OCI-M2 (cell line): ENCODE measurements around the gene CA9.

Experiments used
- DNase-seq: peaks from one replicate; lab custom pipeline; 2025; ENCODE audit not compliant: unreplicated experiment; lab: John Stamatoyannopoulos, UW

CA9 gene

DNA sequence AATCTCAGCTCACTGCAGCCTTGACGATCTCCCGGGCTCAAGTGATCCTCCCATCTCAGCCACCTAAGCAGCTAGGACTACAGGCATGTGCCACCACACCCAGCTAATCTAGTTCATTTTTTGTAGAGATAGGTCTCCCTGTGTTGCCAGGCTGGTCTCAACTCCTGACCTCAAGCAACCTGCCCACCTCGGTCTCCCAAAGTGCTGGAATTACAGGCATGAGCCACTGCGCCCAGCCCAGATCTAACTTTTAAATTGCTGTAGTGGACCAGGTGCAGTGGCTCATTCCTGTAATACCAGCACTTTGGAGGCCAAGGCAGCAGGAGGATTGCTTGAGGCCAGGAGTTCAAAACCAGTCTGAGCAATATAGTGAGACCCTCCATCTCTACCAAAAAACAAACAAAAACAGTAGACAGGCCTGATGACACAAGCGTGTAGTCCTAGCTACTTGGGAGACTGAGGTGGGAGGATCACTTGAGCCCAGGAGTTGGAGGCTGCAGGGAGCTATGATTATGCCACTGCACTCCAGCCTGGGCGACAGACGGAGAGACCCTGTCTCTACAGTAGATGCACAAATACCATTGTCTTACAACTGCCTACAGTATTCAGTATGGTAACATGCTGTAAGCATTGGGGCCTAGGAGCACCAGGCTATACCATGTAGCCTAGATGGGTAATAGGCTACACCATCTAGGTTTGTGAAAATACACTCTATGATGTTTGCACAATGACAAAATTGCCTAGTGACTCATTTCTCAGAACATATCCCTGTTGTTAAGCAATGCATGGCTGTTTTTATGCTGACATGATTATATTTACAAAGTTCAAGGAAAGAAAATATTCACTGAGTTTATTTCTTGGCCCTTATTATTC, 21.5 kb upstream of the CA9 start:
- no peak for DNase-seq

DNA sequence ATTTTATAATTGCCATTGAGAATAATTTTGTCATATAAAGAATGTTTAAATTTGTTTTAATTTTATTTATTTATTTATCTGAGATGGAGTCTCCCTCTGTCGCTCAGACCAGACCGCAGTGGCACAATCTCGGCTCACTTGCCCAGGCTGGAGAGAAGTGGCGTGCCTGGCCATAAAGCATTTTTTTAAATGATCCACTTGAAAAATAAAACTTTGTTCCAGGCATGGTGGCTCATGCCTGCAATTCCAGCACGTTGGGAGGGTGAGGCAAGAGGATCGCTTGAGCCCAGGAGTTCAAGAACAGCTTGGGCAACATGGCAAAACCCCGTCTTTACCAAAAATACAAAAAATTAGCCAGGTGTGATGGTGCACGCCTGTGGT, 20.9 kb upstream of the CA9 start:
- no peak for DNase-seq

DNA sequence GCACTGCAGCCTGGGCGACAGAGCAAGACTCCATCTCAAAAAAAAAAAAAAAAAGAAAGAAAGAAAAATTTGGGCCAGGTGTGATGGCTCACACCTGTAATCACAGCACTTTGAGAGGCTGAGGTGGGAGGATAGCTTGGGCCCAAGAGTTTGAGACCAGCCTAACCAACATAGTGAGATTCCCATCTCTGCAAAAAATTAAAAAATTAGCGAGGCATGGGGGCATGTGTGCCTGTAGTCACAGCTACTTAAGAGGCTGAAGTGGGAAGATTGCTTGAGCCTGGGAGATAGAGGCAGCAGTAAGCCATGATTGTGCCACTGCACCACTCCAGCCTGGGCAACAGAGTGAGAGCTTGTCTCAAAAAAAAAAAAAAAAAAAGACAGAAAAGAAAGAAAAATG, 20.1 kb upstream of the CA9 start:
- DNase-seq = no peak

DNA sequence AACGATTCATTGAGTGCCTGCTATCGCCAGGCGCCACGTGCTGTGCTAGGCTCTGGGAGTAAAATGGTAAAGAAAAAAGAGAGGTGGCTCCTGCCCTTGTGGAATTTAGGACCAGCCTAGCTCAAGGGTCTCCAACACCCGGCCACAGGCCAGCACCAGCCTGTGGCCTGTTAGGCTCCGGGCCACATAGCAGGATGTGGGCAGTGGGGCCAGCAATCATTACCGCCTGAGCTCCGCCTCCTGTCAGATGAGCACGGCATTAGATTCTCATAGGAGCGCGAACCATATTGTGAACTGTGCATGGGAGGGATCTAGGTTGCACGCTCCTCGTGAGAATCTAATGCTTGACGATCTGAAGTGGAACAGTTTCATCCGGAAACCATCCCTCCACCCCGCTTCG, 17.4 kb upstream of the CA9 start:
- no peak for DNase-seq

DNA sequence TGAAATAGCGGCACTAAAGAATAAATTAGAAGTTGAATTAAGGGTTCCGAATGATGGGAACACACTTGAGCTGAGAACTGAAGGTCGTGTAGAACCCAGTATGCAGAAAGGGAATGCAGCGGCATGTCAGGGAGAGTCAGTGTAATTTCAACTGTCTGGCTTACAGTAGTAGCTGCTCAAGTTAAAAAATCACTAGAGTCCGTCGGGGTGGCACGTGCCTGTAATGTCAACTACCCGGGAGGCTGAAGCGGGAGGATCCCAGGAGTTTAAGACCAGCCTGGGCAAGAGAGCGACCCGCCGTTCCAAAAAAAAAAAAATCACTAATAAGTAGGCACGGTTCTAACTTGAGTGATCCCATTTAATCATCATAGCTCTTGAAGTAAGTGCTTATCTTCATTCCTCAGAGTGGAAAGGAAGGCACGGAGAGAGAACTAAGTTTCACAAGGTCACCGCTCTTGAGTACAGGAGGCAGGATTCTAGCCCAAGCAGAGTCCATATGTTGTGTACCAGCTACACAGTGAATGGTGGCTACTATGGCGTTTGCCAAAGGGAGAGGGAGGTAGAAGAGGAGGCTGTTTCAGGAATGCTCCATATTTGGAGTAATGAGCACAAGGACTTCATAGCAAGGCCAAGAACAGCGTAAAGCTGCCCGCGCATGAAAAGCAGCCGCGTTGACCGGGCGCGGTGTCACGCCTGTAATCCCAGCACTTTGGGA, 16.7 kb upstream of the CA9 start:
- no peak for DNase-seq

DNA sequence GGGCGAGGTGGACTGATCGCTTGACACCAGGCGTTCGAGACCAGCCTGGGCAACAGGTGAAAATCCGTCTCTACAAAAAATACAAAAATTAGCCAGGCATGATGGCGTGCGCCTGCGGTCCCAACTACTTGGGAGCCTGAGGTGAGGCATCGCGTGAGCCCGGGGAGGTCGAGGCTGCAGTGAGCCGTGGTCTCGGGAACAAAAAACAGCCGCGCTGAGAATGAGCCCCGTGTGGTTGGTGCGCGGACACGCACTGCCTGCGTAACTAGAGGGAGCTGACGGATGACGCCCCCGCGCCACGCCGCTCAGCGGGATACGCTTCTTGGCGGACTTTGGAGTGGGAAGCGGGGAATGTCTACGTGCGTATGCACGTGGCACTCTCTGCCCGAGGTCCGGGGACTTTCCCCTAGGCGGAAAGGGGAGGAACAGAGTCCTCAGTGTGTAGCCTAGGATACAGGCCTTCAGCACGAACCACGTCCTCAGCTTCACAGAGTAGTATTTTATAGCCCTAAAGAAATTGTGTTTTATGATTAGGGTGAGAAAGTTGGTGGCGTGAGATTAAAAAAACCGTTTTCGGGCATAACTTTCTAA, 16.1 kb upstream of the CA9 start, which contains the start of gene RMRP:
TSS of gene RMRP (minus strand) at position 474 of the 591 bp plus-strand sequence.
- peak; percentile 84 for DNase-seq

DNA sequence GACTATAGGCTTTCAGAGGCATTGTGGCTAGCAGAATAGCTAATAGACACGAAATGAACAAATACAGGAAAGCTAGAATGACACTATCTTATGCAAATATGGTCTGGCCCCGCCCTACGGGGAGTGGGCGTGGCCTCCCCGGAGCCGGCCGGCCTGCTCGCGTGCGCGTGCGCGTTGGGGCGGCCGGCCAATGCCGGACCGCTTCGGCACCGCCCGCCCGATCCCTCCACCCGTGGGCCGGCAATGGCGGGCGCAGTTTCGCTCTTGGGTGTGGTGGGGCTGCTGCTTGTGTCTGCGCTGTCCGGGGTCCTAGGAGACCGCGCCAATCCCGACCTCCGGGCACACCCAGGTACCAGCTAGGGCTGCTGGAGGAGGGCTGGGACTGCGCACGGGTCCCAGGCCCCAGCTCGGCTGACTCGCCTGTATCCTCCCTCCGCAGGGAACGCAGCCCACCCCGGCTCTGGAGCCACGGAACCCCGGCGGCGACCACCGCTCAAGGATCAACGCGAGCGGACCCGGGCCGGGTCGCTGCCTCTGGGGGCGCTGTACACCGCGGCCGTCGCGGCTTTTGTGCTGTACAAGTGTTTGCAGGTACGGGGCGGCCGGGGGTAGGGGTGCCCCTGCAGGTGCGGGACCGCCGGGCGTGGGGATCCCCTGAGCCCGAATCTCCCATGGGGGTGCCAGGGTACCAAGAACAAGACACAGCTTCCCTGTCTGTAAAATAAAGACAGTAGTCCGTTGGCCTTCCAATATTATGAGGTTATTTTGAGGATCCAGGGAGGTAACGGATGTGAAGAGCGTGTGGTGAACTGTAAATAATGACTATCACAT, 15.4 kb upstream of the CA9 start, which contains the start of gene CCDC107:
TSS of gene CCDC107 (plus strand) at position 156 of the 831 bp plus-strand sequence. CDS start at position 244, 88 bp downstream.
- DNase-seq = peak; percentile 84

DNA sequence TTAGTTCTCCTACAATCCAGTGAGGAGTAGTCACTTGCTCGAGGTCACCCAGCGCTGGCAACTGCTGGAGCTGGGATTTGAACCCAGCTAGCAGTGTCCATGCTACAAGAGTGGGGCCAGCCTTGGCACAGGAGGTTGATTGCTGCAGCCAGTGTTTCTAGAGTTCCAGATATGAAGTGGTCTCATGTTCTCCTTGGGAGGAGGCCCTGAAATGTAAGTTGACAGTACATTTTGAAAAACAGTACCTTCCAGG, 14.8 kb upstream of the CA9 start:
- peak; percentile 4 for DNase-seq

DNA sequence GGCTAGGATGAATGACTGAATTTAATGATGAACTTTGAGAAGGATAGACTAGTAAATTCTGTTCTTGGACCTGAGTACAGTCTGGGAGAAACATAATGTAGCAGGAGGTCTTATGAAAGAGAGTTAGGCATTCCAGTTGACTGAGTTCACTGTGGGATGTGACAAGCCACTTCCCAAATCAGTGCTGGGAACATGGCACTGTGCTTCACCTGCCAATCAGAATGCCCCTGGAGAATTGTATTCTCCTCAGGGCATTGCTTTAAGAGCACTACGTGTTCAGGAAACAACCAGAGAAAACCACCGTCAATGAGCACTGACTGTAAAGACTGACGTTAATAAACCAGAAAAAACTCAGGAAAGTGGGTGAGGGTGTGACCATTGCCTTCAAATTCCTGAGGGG, 14.4 kb upstream of the CA9 start:
- DNase-seq = no peak

DNA sequence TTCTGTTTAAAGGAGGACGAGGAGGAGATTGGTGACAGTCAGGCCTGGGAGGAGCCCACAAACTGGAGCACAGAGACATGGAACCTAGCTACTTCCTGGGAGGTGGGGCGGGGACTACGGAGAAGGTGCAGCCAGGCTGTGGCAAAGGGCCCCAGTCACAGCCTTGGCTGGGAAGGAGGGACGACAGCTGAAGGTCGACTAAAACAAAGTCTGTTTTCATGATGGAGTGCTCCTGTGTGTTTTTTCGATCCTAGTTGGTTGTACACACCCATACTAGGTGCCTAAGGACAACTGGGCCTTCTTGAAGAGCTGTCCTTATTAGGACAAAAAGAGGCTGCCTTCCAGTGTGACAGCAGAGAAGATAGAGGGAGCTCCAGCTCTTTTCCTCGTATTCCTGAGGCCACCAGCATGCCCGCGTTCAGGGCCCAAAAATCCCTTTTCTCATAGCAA, 12.7 kb upstream of the CA9 start:
- DNase-seq = no peak

DNA sequence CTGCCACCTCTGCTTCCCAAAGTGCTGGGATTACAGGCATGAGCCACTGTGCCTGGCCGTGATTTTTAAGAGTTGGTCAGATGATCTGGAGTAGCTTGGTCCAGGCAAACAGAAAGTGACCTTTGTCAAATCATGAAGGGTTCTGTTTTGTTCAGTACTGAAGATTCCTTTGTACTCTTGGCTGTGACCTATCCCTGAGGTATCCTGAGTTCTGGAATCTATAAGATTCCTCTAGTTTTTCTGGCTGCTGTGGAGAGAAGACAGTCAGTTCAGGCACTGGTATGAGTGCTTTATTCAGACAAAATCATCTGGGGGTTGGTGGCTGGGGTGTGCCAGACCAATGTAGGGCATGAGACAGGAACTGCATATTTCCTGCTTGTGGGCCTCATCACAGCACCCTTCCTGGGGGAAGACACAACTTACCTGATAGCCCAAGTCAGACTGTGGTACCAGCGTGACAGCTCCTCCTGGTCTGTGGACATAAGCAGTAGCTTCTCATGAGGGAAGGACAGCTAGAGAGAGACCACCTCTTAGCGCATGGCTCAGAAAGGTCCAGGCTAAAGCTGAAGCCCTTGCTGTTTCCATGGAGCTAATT, 11.9 kb upstream of the CA9 start:
- DNase-seq = no peak

DNA sequence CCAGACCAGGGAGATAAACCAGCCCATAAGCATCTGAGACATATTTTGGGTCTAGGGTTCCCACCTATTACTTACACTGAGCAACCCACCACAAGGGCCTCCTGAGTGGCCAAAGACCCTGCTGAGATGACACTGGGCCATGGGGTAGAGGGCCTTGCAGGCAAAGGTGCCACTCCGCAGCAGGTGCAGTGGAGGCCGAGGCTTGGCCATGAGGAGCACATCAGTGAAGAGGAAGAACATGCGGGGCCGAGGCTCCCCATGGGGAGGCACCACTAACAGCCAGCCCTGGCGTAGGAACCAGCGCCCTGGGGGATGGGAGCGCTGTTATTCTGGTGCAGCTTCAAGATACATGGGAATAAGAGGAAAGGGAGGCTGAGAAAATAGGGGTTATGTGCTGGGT, 11.3 kb upstream of the CA9 start:
- no peak for DNase-seq

DNA sequence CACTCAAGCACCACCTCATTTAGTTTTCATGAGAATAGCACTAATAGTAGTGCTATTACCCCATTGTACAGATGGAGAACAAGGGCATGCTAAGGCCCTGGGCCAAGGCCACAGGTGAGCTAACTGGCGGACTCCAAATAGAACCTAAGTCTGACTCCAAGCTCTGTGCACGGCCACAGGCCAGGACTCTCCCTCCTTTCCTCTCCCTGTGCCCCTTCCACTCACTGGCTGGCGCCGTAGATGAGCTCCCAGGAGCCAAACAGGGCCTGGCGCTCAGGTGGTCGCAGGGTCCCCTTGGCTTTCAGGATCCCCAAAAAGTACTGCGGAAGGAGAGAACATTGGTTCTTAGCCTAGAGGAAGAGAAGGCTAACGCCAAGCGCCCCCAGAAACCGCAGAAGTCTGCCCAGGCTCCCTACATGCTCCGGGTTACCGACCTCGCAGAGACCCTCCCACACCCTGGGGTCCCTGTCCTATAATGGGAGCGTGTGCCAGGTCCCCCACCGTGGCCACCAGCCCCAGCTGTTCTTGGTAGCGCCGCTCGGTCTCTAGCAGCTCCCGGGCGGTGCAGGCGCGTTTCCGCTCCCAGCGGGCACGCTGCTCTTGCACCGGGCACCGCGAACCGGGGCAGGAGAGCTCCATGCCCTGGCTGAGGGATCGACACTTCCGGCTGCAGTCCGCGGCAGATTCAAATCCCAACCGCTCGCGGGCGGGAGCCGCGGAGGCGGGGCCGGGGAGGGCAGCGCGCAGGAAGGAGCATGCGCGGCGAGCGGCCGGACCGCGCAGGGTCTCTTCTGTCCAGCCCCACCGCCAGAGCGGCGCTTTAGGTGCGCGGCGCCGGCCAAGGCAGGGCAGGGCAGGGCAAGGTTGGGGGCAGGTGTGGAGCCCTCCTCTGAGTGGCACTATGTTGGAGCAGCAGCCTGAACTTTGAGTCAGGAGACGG, 8.9 kb upstream of the CA9 start, which contains the start of gene ARHGEF39:
TSS of gene ARHGEF39 (minus strand) at position 665 of the 940 bp plus-strand sequence. CDS start at position 639, 26 bp downstream.
- peak; percentile 19 for DNase-seq

DNA sequence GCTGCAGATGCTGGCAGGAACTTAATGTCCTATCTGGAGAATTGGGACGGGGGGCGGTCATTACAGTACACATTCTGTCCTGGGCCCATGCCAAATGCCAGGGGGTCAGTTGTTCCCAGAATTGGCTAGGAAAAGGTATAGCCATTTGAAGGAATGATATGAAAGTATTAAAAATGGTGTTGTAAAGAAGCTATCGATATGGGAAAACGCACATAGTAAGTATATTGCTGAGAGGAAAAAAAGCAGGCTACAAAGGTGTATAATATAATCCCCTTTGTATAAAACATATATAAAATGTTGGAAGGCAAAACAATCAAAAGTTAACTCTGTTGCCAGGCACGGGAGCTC, 8.3 kb upstream of the CA9 start:
- no peak for DNase-seq

DNA sequence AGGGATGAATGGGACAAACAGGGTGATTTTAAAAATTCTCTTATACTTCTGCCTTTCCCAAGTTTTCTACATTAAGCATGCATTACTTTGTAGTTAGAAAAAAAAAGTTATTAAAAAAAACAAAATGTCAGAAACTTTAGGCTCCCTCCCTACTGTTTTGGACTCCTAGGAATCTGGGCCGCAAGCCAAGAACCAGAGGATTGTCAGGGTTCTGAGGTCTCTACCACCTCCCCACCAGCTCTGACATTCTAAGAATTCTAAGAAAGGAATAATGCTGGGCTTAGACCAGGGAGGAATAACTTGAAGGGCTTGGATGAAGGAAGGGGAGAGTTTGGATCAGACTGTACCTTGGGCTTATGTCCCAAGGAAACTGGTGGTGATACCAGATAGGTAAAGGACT, 7.7 kb upstream of the CA9 start:
- DNase-seq = no peak

DNA sequence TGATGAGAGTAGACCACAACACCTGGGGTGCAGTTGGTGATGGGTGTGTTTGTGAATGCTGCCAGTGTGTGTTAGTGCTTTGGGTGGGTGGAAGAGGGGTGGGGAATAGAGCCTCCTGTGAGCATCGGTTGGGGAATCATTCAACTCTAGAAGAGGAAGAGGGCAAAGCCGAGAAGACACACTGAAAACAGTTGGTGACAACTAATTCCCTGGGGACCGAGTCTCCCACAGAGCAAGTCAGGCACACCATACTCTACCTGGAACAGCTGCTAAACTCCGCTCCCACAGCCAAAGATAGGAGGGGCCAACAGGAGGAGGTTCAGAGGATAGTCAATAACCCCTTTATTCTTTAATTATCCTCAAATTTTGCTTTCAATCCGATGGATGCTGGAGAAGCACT, 7.2 kb upstream of the CA9 start:
- DNase-seq = no peak

DNA sequence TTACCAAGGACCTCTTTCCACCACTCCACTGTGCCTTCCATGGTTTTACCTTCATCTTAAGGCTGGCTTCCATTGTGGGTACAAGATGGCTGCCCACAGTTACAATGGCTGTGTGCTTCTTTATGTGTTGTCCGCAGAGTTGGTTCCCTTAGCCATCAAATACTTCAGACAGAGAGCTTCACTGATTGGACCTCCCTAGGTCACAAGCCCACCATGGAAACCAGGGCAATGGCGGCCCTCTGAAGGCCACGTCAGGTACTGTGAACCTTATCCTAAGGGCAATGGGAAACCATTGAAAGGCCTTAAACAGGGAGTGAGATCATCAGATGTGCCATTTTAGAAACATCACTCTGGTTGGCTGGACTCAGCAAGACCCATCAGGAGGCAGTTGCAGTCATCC, 5.8 kb upstream of the CA9 start:
- no peak for DNase-seq

DNA sequence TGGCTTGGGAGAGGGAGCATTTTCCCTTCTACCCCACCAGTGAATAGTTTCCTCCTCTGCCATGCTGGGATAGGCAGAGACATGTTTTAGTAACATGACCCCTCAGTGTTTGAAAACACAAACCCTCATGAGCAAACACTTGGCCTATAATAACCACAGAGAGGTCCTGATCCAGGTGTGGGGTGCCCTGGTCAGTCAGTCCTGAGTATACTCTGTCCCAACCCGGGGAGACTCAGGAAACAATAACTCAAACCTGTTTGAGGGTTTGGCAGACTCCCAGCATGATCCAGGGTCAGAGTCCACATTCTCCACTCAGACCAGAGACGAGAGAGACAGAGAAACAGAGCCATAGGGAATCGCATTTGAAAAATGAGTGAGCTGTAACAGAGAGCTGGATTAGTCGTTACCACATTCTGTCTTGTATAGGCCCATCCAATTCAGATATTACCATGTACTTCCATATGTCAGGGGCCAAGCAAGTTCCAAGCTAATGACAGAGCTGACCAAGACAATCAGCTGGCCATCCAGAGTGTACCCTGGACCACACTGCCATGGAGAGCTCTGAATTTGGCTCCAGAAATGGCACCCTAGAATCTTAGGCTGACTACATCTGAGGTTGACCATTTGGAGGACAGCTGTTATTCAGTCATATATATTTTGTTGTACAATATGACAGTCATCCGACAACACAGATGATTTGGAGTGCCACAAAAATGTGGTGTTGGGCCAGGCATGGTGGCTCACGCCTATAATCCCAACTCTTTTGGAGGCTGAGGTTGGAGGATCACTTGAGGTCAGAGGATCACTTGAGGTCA, 4.2 kb upstream of the CA9 start:
- no peak for DNase-seq

DNA sequence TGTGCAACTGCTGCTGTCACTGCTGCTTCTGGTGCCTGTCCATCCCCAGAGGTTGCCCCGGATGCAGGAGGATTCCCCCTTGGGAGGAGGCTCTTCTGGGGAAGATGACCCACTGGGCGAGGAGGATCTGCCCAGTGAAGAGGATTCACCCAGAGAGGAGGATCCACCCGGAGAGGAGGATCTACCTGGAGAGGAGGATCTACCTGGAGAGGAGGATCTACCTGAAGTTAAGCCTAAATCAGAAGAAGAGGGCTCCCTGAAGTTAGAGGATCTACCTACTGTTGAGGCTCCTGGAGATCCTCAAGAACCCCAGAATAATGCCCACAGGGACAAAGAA, 265 bp downstream of the CA9 start:
- no peak for DNase-seq
